ENCODE measurements around the gene EXOC4. TPM values are rescaled to one million over a fixed set of nuclear protein-coding genes. Genes with fewer than 3 reads are reported as not detected.
"Not testable (repeated sequence)": the region's sequence is repeated elsewhere in the genome, so short reads cannot be mapped to it uniquely, and the experiment has no call there.

EXOC4 gene
- total RNA-seq, 4 donors from 2014 or later, result 52.4 to 82.2 (median 67.0) TPM

DNA sequence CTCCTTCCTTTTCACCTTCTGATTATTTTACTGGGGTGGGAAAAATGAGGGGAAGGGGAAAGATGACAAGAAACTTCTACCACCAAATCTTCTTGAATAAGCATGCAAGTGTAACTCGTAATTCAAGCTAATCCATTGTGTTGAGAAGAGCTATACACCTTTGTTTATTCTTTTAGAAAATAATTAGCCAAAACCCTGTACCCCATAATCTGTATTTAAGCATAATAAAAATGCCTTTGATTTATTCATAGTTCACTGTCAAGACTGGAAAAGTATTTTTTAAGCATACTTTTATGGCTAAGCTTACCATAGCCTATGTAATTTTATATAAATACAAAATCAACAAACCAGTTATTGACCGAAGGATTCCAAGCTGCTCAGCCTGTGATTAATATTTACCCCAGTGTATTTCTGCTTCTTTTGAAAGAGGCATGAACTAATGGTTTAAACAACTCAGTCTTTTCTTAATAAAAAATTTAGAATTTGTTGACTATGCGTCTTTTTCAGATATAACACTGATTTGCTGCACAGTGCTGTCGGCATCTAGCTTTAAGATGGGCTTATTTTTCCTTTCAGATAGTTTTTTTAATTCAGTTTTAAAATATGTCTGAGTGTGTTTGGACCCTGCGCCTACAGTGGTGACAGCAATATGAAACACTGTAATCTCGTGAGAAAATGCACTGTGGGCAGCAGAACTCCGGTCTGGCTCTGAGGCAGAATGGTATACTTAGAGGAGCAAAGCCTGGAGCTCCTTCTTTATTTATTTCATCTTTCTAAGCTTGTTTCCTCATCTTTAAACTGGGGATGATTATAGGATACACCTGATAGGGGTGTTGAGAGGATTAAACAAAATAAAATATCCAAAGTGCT, 635.4 kb downstream of the EXOC4 start:
- WGBS, 2 donors, result 79 to 92% methylated on average over 7 of the region's 7 CpGs
- intact Hi-C loops (cut with DNase I; ENCODE audit: low total_unique reads), result no loop called here
- H3K4me3 ChIP-seq (ENCODE audit: low read depth, poor library complexity, severe bottlenecking), result no peak overlapping the region
- no peak for TF ChIP-seq POLR2A (IDR thresholded peaks at IDR 0.05)
- TF ChIP-seq, protein P1, sequence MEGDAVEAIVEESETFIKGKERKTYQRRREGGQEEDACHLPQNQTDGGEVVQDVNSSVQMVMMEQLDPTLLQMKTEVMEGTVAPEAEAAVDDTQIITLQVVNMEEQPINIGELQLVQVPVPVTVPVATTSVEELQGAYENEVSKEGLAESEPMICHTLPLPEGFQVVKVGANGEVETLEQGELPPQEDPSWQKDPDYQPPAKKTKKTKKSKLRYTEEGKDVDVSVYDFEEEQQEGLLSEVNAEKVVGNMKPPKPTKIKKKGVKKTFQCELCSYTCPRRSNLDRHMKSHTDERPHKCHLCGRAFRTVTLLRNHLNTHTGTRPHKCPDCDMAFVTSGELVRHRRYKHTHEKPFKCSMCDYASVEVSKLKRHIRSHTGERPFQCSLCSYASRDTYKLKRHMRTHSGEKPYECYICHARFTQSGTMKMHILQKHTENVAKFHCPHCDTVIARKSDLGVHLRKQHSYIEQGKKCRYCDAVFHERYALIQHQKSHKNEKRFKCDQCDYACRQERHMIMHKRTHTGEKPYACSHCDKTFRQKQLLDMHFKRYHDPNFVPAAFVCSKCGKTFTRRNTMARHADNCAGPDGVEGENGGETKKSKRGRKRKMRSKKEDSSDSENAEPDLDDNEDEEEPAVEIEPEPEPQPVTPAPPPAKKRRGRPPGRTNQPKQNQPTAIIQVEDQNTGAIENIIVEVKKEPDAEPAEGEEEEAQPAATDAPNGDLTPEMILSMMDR (IDR thresholded peaks at IDR 0.05), result no peak
- no peak for DNase-seq (ENCODE audit: low spot score in 2 of 2)

DNA sequence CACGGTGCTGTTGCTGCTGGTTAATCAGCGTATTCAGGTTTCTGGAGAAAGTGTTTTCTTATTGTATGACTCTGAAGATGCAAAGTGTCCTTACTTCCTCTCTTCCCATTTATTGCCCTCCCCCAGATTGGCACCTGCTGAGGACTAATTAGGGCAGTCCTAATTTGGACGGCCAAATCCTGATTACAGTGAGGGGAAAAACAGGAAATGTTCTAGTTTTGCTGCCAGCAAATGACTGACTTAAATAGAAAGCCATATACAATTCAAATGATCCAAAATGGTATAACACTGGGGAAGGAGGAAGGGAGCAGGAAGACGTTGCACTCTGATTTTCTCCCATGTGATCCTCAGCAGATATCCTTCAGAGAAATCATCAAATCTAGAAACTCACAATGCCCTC, 651.9 kb downstream of the EXOC4 start:
- 49 to 55% methylated on average over 4 of the region's 4 CpGs for WGBS, 2 donors
- no peak overlapping the region for H3K4me3 ChIP-seq (ENCODE audit: low read depth, poor library complexity, severe bottlenecking)
- intact Hi-C loops (cut with DNase I; ENCODE audit: low total_unique reads), result no loop called here
- DNase-seq (ENCODE audit: low spot score in 2 of 2), result no peak
- TF ChIP-seq POLR2A (IDR thresholded peaks at IDR 0.05), result no peak

DNA sequence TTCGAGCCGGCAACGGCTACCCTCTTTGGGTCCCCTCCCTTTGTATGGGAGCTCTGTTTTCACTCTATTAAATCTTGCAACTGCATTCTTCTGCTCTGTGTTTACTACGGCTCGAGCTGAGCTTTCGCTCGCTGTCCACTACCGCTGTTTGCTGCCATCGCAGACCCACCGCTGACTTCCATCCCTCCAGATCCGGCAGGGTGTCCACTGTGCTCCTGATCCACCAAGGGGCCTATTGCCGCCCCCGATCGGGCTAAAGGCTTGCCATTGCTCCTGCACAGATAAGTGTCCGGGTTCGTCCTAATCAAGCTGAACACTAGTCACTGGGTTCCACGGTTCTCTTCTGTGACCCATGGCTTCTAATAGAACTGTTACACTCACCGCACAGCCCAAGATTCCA, 653.7 kb downstream of the EXOC4 start:
- H3K4me3 ChIP-seq (ENCODE audit: low read depth, poor library complexity, severe bottlenecking); DNase-seq (ENCODE audit: low spot score in 2 of 2); intact Hi-C loops (cut with DNase I; ENCODE audit: low total_unique reads): not testable (repeated sequence)
- WGBS, 2 donors, result 90 to 98% methylated on average over 18 of the region's 18 CpGs

DNA sequence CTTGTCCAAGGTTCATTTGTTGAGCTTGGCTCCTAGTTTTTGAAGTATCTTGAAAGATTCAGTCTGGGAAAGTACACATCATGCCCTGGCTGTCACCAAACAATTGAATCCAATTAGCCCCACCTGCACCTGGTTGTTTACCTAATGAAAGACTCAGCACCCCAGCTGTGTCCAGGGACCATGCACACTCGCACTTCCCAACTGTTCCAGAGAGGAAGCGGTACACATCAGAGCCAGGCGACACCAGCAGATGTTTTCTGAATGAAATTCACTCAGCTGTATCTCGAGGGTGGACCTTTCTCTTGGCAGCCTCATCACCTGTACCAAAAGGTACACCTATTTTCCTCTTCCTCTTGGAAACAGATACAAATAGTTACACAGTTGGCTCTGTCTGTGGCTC, 657.9 kb downstream of the EXOC4 start:
- DNase-seq (ENCODE audit: low spot score in 2 of 2), result no peak
- no peak overlapping the region for H3K4me3 ChIP-seq (ENCODE audit: low read depth, poor library complexity, severe bottlenecking)
- TF ChIP-seq POLR2A (IDR thresholded peaks at IDR 0.05), result no peak
- TF ChIP-seq, protein P1 (IDR thresholded peaks at IDR 0.05), result no peak
- 82 to 89% methylated on average over 4 of the region's 4 CpGs for WGBS, 2 donors
- intact Hi-C loops (cut with DNase I; ENCODE audit: low total_unique reads), result no loop called here

DNA sequence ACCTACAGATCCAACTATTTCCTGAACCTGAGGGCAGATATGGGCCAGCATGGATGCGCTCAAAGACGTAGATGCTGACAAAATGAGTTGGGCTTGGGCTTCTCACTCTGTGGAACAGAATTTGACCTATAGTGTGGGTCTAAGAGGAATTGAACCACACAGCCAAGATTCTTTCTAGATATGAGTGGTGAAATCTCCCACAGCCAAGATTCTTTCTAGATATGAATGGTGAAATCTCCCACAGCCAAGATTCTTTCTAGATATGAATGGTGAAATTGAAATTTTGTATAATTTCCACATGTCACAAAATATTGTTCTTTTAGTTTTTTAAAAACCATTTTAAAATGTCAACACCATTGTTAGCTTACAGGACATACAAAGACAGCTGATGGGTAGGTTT, 658.8 kb downstream of the EXOC4 start:
- no peak for DNase-seq (ENCODE audit: low spot score in 2 of 2)
- intact Hi-C loops (cut with DNase I; ENCODE audit: low total_unique reads), result no loop called here
- 94 to 95% methylated on average over 2 of the region's 2 CpGs for WGBS, 2 donors
- H3K4me3 ChIP-seq (ENCODE audit: low read depth, poor library complexity, severe bottlenecking), result no peak overlapping the region
- TF ChIP-seq POLR2A (IDR thresholded peaks at IDR 0.05), result no peak
- TF ChIP-seq, protein P1 (IDR thresholded peaks at IDR 0.05), result no peak

DNA sequence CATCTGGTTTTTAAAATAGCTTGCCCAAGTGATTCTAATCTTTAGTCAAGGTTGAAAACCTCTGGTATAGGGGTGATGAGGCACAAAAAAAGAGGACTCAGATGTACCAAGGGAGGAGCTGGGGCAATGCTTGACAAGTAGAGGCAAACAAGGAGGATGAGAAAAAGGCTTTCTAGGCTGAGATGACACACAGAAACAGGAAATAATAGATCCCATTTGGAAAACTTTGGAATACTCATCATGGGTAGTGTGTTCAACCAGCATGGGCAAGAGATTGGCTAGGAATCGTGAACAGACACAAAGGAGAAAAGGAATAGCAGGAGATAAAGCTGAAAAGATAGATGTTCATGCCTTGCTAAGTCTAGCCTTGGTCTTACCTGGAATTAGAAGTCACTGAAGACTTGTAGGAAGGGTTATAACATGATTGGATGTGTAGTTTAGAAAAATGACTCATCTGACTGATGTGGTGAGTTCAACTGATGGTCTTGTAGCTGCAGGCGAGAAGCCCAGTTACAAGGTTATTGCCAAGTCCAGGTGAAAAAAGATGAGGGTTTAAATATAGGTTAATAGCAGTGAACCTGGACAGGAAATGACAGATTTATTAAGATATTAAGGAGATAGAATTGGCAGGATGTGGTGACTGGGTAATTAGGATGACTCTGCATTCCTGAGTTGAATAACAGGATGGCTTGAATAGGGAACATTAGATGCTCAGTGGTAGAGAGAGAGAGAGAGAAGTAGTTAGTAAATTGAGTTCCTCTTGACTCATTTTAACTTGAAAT, 660.2 kb downstream of the EXOC4 start:
- no peak for TF ChIP-seq POLR2A (IDR thresholded peaks at IDR 0.05)
- TF ChIP-seq, protein P1 (IDR thresholded peaks at IDR 0.05), result no peak
- DNase-seq (ENCODE audit: low spot score in 2 of 2), result no peak
- 61 to 66% methylated on average over 2 of the region's 2 CpGs for WGBS, 2 donors
- no peak overlapping the region for H3K4me3 ChIP-seq (ENCODE audit: low read depth, poor library complexity, severe bottlenecking)
- intact Hi-C loops (cut with DNase I; ENCODE audit: low total_unique reads), result no loop called here

Data from lower leg skin (tissue), 4 donors.